A549 (cell line): Measurements from ENCODE around the gene LRRC3B. TPM values are rescaled to one million over a fixed set of nuclear protein-coding genes. Genes with fewer than 3 reads are reported as not detected.

Experiments
- ATAC-seq, 2 experiments: fragments of 200-7000 bp in 1 of 2; fragments of >200 bp in 1 of 2; cut with Nextera tagmentation in 1 of 2; cut with Tn5 transposase in 1 of 2; 3 replicates each; pipeline versions ENCODE4 v1.8.0 to v1.9.1; 2018 to 2020; ENCODE audit warnings: mild to moderate bottlenecking in 1 of 2, moderate library complexity in 1 of 2
- CTCF ChIA-PET: fragments of 300-600 bp; sonication (Branson Sonifier 250); formaldehyde crosslinking; extraction: SDS; loops from one replicate; lab custom pipeline; 2021; ENCODE audit warnings: antibody characterized with exemption, inconsistent platforms; lab: Yijun Ruan, JAX
- POLR2A ChIA-PET: fragments of 350-600 bp; formaldehyde crosslinking; extraction: SDS; loops from one replicate; lab custom pipeline; 2021; ENCODE audit warnings: antibody characterized with exemption, inconsistent platforms; lab: Yijun Ruan, JAX
- DNase-seq, 2 experiments: peaks; one replicate each; pipeline versions ENCODE4 v3.0.0 to v3.0.0-alpha.2; 2011 to 2016; ENCODE audit warnings: low read depth in 1 of 2, low spot score in 1 of 2
- FAIRE-seq: peaks from 2 replicates; lab custom pipeline; 2011; peaks lifted over from hg19 to GRCh38; lab: Jason Lieb, UNC
- H3K27ac ChIP-seq, 2 experiments: fragments of >200 bp; sonication (Bioruptor Twin); formaldehyde crosslinking; 3 replicates each; pipeline ENCODE4 v1.5.1; 2016 to 2017
- H3K4me1 ChIP-seq: fragments of >200 bp; sonication (Bioruptor Twin); formaldehyde crosslinking; 3 replicates; pipeline ENCODE4 v1.6.1; 2016
- H3K4me2 ChIP-seq: fragments of >200 bp; sonication (Bioruptor Twin); formaldehyde crosslinking; 3 replicates; pipeline ENCODE4 v1.6.1; 2016
- H3K4me3 ChIP-seq: fragments of >200 bp; sonication (Bioruptor Twin); formaldehyde crosslinking; 3 replicates; pipeline ENCODE4 v1.5.1; 2016
- H3K9me3 ChIP-seq: fragments of >200 bp; sonication (Bioruptor Twin); formaldehyde crosslinking; 3 replicates; pipeline ENCODE4 v1.6.1; 2016
- BHLHE40 ChIP-seq: IDR thresholded peaks from 2 replicates; pipeline ENCODE4 v1.6.1; 2012; ENCODE audit warnings: low read depth, low read length, inconsistent platforms
- CHD2 ChIP-seq: fragments of 150-350 bp; IDR thresholded peaks from 2 replicates; pipeline ENCODE4 v1.6.1; 2014; ENCODE audit warnings: low read length; ENCODE audit not compliant: partially characterized antibody
- EHMT2 ChIP-seq: fragments of 200-600 bp; sonication (generic); IDR thresholded peaks from 2 replicates; pipeline ENCODE4 v1.6.1; 2016; ENCODE audit warnings: antibody characterized with exemption, low read depth, mild to moderate bottlenecking, moderate library complexity
- EP300 ChIP-seq, 2 experiments: fragments of >200 bp; sonication (Bioruptor Twin); formaldehyde crosslinking; IDR thresholded peaks; 2 replicates in 1 of 2; 3 replicates in 1 of 2; pipeline ENCODE4 v1.6.1; 2016 to 2017
- FOSB ChIP-seq: fragments of 250-450 bp; sonication (Bioruptor Pico); IDR thresholded peaks from 2 replicates; pipeline ENCODE4 v1.5.0; 2020; ENCODE audit warnings: mild to moderate bottlenecking, moderate library complexity
- HES2 ChIP-seq: fragments of >200 bp; sonication (Bioruptor Twin); formaldehyde crosslinking; IDR thresholded peaks from 2 replicates; pipeline ENCODE4 v1.6.1; 2016
- HOXB13 ChIP-seq: fragments of 250-450 bp; sonication (Bioruptor Pico); IDR thresholded peaks from 2 replicates; pipeline ENCODE4 v1.5.0; 2020; ENCODE audit warnings: low read depth, mild to moderate bottlenecking, moderate library complexity
- JUNB ChIP-seq: fragments of >200 bp; sonication (Bioruptor Twin); formaldehyde crosslinking; IDR thresholded peaks from 2 replicates; pipeline ENCODE4 v1.6.1; 2016
- MAFK ChIP-seq: fragments of 450-650 bp; IDR thresholded peaks from 2 replicates; pipeline ENCODE4 v1.6.1; 2014; ENCODE audit not compliant: partially characterized antibody
- MYC ChIP-seq: IDR thresholded peaks from 2 replicates; pipeline ENCODE4 v1.6.1; 2012; ENCODE audit warnings: mild to moderate bottlenecking, inconsistent platforms, low read length, improper control_type of control experiment, borderline replicate concordance
- NFE2L2 ChIP-seq: fragments of 150-350 bp; conservative IDR thresholded peaks from 2 replicates; pipeline ENCODE4 v1.6.1; 2014; ENCODE audit warnings: low read length
- PBX3 ChIP-seq: IDR thresholded peaks from 2 replicates; pipeline ENCODE4 v1.6.1; 2012
- PHF8 ChIP-seq: fragments of 200-600 bp; sonication (generic); IDR thresholded peaks from 2 replicates; pipeline ENCODE4 v1.6.1; 2016; ENCODE audit warnings: low read depth, mild to moderate bottlenecking, antibody characterized with exemption, moderate library complexity, borderline replicate concordance
- POLR2A ChIP-seq: IDR thresholded peaks from 2 replicates; pipeline ENCODE4 v1.6.1; 2012; ENCODE audit warnings: mild to moderate bottlenecking, low read length
- RCOR1 ChIP-seq: fragments of 150-350 bp; IDR thresholded peaks from 2 replicates; pipeline ENCODE4 v1.6.1; 2014; ENCODE audit warnings: antibody characterized with exemption, low read length, low read depth
- RFX5 ChIP-seq: fragments of 450-650 bp; IDR thresholded peaks from 2 replicates; pipeline ENCODE4 v1.7.1; 2014; ENCODE audit warnings: antibody characterized with exemption, mild to moderate bottlenecking, moderate library complexity
- TFCP2L1 ChIP-seq: fragments of 250-450 bp; sonication (Bioruptor Pico); IDR thresholded peaks from 2 replicates; pipeline ENCODE4 v1.5.0; 2021; ENCODE audit warnings: mild to moderate bottlenecking
- TP53 ChIP-seq: fragments of 250-450 bp; sonication (Bioruptor Pico); IDR thresholded peaks from 2 replicates; pipeline ENCODE4 v1.5.0; 2021; ENCODE audit warnings: mild to moderate bottlenecking, moderate library complexity
- ZFP36 ChIP-seq: fragments of 450-650 bp; IDR thresholded peaks from 2 replicates; pipeline ENCODE4 v1.6.1; 2014; ENCODE audit warnings: borderline replicate concordance; ENCODE audit not compliant: partially characterized antibody
- WGBS: methylation state at CpG from one replicate; pipeline ENCODE4 v1.1.6; 2017; ENCODE audit errors: missing lambda C conversion rate; 5-methylcytosine and 5-hydroxymethylcytosine counted together
- polyA plus RNA-seq, 4 experiments: library from polyadenylated mRNA; depleted of rRNA in 3 of 4; stranded (reverse); fragments of >200 nt; fragmentation: RNase III in 1 of 4; extraction: RNeasy Plus Mini Kit Qiagen cat#74134 plus additional on column Dnase treatment in 1 of 4; gene quantifications; 2 replicates in 3 of 4; 3 replicates in 1 of 4; pipeline ENCODE4 v1.2.3, GENCODE V29; 2011 to 2017
- TF ChIP-seq, protein P1 (sequence below): fragments of 150-350 bp; IDR thresholded peaks from 2 replicates; pipeline ENCODE4 v1.6.1; 2014; ENCODE audit warnings: low read depth, mild to moderate bottlenecking, low read length
- TF ChIP-seq, protein P2 (sequence below): fragments of >200 bp; sonication (Bioruptor Twin); formaldehyde crosslinking; IDR thresholded peaks from 3 replicates; pipeline ENCODE4 v1.6.1; 2016

LRRC3B gene
- polyA plus RNA-seq, 2 of the 4 experiments (the other 2 are of a cell fraction): not detected

DNA sequence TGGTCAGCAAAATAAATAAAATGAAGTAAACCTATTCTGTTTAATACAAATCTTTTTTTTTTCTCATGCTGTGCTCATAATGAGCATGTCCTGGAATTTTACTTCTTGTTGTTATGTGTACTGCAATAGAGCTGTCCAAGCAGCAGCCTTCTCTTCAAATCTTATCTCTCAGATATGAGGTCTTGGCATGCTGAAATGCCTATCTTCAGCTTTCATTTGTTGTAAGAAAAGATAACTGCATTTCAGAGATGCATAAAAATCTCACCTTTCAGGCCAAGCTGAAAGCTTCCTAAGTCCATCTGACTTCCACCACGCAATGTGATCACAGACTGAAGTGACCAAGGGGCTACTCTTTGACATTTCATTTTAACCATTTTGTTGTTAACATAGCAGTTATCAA, 43.5 kb upstream of the LRRC3B start:
- no peaks in the 10 kb centered on the region for H3K4me1 ChIP-seq
- CTCF ChIA-PET: no interaction called here
- DNase-seq (no peak), ATAC-seq (no peak)
- no peak overlapping the region for H3K4me2 ChIP-seq
- no peak overlapping the region for H3K27ac ChIP-seq
- no peak overlapping the region for H3K4me3 ChIP-seq
- H3K9me3 ChIP-seq: no peaks in the 10 kb centered on the region
- no peak for TF ChIP-seq TFCP2L1 (CRISPR knock-in tag)
- no peak for TF ChIP-seq POLR2A
- no peak for TF ChIP-seq TP53 (CRISPR knock-in tag)
- no peak for TF ChIP-seq FOSB (CRISPR knock-in tag)
- TF ChIP-seq RFX5: no peak
- TF ChIP-seq RCOR1: no peak
- TF ChIP-seq, all 56 proteins: peak for 0
- 0% methylated on average over 1 of the region's 1 CpG for WGBS
- FAIRE-seq: no peak
- POLR2A ChIA-PET: no interaction called here

GRCh38 chr3:26587571-26587970, 35.0 kb upstream of the LRRC3B start:
- Histone ChIP-seq H3K9me3 (no peaks in the 10 kb centered on the region), H3K4me2 (no peak overlapping the region), H3K27ac (no peak overlapping the region), H3K4me3 (no peak overlapping the region), H3K4me1 (no peaks in the 10 kb centered on the region)
- no peak for FAIRE-seq
- ChIA-PET POLR2A (no interaction called here), CTCF (no interaction called here)
- TF ChIP-seq MAFK: no peak
- TF ChIP-seq CHD2: no peak
- TF ChIP-seq HOXB13 (CRISPR knock-in tag): no peak
- no peak for TF ChIP-seq JUNB
- no peak for TF ChIP-seq HES2
- no peak for TF ChIP-seq PHF8
- no peak for TF ChIP-seq MYC
- TF ChIP-seq NFE2L2: no peak
- TF ChIP-seq, protein P1, sequence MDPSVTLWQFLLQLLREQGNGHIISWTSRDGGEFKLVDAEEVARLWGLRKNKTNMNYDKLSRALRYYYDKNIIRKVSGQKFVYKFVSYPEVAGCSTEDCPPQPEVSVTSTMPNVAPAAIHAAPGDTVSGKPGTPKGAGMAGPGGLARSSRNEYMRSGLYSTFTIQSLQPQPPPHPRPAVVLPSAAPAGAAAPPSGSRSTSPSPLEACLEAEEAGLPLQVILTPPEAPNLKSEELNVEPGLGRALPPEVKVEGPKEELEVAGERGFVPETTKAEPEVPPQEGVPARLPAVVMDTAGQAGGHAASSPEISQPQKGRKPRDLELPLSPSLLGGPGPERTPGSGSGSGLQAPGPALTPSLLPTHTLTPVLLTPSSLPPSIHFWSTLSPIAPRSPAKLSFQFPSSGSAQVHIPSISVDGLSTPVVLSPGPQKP: no peak
- no peak for TF ChIP-seq EP300 (IDR thresholded peaks at IDR 0.05)
- TF ChIP-seq, protein P2, sequence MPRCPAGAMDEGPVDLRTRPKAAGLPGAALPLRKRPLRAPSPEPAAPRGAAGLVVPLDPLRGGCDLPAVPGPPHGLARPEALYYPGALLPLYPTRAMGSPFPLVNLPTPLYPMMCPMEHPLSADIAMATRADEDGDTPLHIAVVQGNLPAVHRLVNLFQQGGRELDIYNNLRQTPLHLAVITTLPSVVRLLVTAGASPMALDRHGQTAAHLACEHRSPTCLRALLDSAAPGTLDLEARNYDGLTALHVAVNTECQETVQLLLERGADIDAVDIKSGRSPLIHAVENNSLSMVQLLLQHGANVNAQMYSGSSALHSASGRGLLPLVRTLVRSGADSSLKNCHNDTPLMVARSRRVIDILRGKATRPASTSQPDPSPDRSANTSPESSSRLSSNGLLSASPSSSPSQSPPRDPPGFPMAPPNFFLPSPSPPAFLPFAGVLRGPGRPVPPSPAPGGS: no peak
- no peak for TF ChIP-seq EHMT2
- no peak for ATAC-seq
- 2% methylated on average over 4 of the region's 4 CpGs for whole genome bisulfite sequencing
- no peak for DNase-seq

DNA sequence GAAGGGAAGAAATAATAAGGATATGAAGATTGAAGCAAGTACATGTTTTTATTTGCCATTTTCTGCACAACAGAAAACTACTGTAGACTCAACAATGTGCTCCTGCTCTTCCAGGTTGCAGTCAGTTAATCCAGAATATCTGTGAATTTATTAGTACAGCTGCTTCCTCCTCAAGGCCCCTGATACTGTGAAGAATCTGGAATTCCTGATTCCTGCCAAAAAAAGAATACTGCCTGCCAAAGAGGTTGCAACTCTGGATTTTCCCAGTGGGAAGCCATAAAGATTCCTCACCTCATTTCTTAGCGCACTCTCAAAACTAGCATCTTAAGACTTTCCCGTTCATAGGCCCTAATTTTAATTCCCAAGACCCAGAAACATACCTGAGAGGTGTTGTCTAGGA, 33.6 kb upstream of the LRRC3B start:
- FAIRE-seq: no peak
- TF ChIP-seq NFE2L2 (no peak), BHLHE40 (no peak), ZFP36 (no peak), MAFK (no peak), PBX3 (no peak)

More for the DNA sequence above, 33.6 kb upstream of the LRRC3B start:
- POLR2A ChIA-PET: no interaction called here
- H3K4me2 ChIP-seq: no peak overlapping the region
- ATAC-seq: no peak
- DNase-seq: no peak
- no peaks in the 10 kb centered on the region for H3K4me1 ChIP-seq
- no peak overlapping the region for H3K4me3 ChIP-seq
- WGBS: 2% methylated on average over 2 of the region's 2 CpGs
- H3K9me3 ChIP-seq: no peaks in the 10 kb centered on the region
- CTCF ChIA-PET: no interaction called here
- no peak overlapping the region for H3K27ac ChIP-seq
